Neuronal stem cell (in vitro differentiated cells): ENCODE measurements around the gene CALML3.
A peak's percentile ranks its signal among the peaks of the same experiment; 100 is the strongest.

ENCODE experiments used
- DNase-seq: peaks from one replicate; pipeline ENCODE4 v3.0.0-alpha.2; 2013; ENCODE audit warnings: low spot score
- H2AFZ ChIP-seq: one replicate; pipeline ENCODE4 v1.6.1; 2013; ENCODE audit warnings: mild to moderate bottlenecking, low read length, inconsistent platforms
- H2AK5ac ChIP-seq: 2 replicates; pipeline ENCODE4 v1.6.1; 2013; ENCODE audit warnings: low read depth, mild to moderate bottlenecking, inconsistent platforms, low read length, moderate library complexity, mixed read lengths
- H2BK120ac ChIP-seq: 2 replicates; pipeline ENCODE4 v1.6.1; 2013; ENCODE audit warnings: low read depth, mild to moderate bottlenecking, inconsistent platforms, low read length, moderate library complexity, mixed read lengths
- H2BK12ac ChIP-seq: one replicate; pipeline ENCODE4 v1.6.1; 2013; ENCODE audit warnings: low read length, inconsistent platforms
- H2BK15ac ChIP-seq: 2 replicates; pipeline ENCODE4 v1.6.1; 2013; ENCODE audit warnings: mild to moderate bottlenecking, low read length, inconsistent platforms, mixed read lengths
- H2BK5ac ChIP-seq: one replicate; pipeline ENCODE4 v1.6.1; 2013; ENCODE audit warnings: inconsistent platforms, mild to moderate bottlenecking, low read length, moderate library complexity
- H3K14ac ChIP-seq: one replicate; pipeline ENCODE4 v1.6.1; 2013; ENCODE audit warnings: low read length, inconsistent platforms
- H3K18ac ChIP-seq: 2 replicates; pipeline ENCODE4 v1.6.1; 2013; ENCODE audit warnings: low read length, inconsistent platforms
- H3K23ac ChIP-seq: 2 replicates; pipeline ENCODE4 v1.6.1; 2013; ENCODE audit warnings: low read depth, mild to moderate bottlenecking, mixed read lengths, low read length, inconsistent platforms; ENCODE audit not compliant: poor library complexity
- H3K27ac ChIP-seq: replicated peaks from 3 replicates; pipeline ENCODE4 v1.5.1; 2013; ENCODE audit warnings: low read length, inconsistent platforms
- H3K27me3 ChIP-seq, 3 experiments: 2 replicates each; pipeline ENCODE4 v1.6.1; 2013; ENCODE audit warnings: low read length in 3 of 3, mild to moderate bottlenecking in 2 of 3, inconsistent platforms in 1 of 3, low read depth in 1 of 3, mixed read lengths in 1 of 3, moderate library complexity in 1 of 3; ENCODE audit not compliant: control insufficient read depth in 3 of 3, insufficient read depth in 3 of 3
- H3K36me3 ChIP-seq, 2 donors: replicated peaks in 1 of 2; 2 replicates each; pipeline ENCODE4 v1.6.1; 2013; ENCODE audit warnings: low read length in 2 of 2; ENCODE audit not compliant: control insufficient read depth in 2 of 2, insufficient read depth in 2 of 2
- H3K4ac ChIP-seq: 2 replicates; pipeline ENCODE4 v1.6.1; 2013; ENCODE audit warnings: inconsistent platforms, mild to moderate bottlenecking, low read length, moderate library complexity
- H3K4me1 ChIP-seq, 2 donors: 1 replicate in 1 of 2; 2 replicates in 1 of 2; pipeline ENCODE4 v1.6.1; 2013; ENCODE audit warnings: low read length in 2 of 2, low read depth in 1 of 2; ENCODE audit not compliant: control insufficient read depth in 2 of 2, insufficient read depth in 1 of 2
- H3K4me2 ChIP-seq: one replicate; pipeline ENCODE4 v1.6.1; 2013; ENCODE audit warnings: mild to moderate bottlenecking, low read length, inconsistent platforms; ENCODE audit not compliant: insufficient read depth, poor library complexity, severe bottlenecking
- H3K4me3 ChIP-seq, 2 donors: 2 replicates each; pipeline ENCODE4 v1.5.1; 2013; ENCODE audit warnings: low read length in 2 of 2, mild to moderate bottlenecking in 2 of 2, inconsistent platforms in 1 of 2, moderate library complexity in 1 of 2
- H3K79me1 ChIP-seq: one replicate; pipeline ENCODE4 v1.6.1; 2013; ENCODE audit warnings: low read depth, mild to moderate bottlenecking, inconsistent platforms, low read length, moderate library complexity
- H3K9ac ChIP-seq: one replicate; pipeline ENCODE4 v1.6.1; 2013; ENCODE audit warnings: mild to moderate bottlenecking, low read depth, low read length, inconsistent platforms; ENCODE audit not compliant: poor library complexity
- H3K9me3 ChIP-seq, 2 donors: replicated peaks in 1 of 2; 2 replicates each; pipeline versions ENCODE3 to v1.6.1; 2013; ENCODE audit warnings: low read length in 2 of 2, mild to moderate bottlenecking in 2 of 2, inconsistent platforms in 1 of 2, low read depth in 1 of 2, mixed read lengths in 1 of 2, moderate library complexity in 1 of 2; ENCODE audit not compliant: control insufficient read depth in 2 of 2, insufficient read depth in 1 of 2
- H4K8ac ChIP-seq: one replicate; pipeline ENCODE4 v1.6.1; 2013; ENCODE audit warnings: low read depth, mild to moderate bottlenecking, inconsistent platforms, low read length, moderate library complexity
- H4K91ac ChIP-seq: one replicate; pipeline ENCODE4 v1.6.1; 2013; ENCODE audit warnings: low read length, low read depth, mild to moderate bottlenecking, inconsistent platforms; ENCODE audit not compliant: poor library complexity
- WGBS, 2 donors: extraction: QIAGEN DNeasy Blood & Tissue Kit; methylation state at CpG; one replicate each; pipeline ENCODE4 v1.1.7; 2013; ENCODE audit warnings: missing lambda C conversion rate in 2 of 2, mixed read lengths in 1 of 2; ENCODE audit not compliant: insufficient read length in 2 of 2, insufficient replicate concordance in 1 of 2; ENCODE audit errors: extremely low coverage in 2 of 2; 5-methylcytosine and 5-hydroxymethylcytosine counted together

CALML3 gene

GRCh38 chr10:5496261-5497250, 28.2 kb upstream of the CALML3 start:
- H3K4ac ChIP-seq: no peak overlapping the region
- H3K9ac ChIP-seq: no peak overlapping the region
- H3K4me2 ChIP-seq: no peak overlapping the region
- H2AFZ ChIP-seq: no peak overlapping the region
- no peak overlapping the region for H3K14ac ChIP-seq
- peak overlapping the region; percentile 80 for H2BK15ac ChIP-seq
- peak overlapping the region; percentile 40 for H2BK120ac ChIP-seq
- peak overlapping the region; percentile 84 for H3K18ac ChIP-seq
- H3K27ac ChIP-seq: no peak overlapping the region
- no peak overlapping the region for H4K91ac ChIP-seq
- H2AK5ac ChIP-seq: peak overlapping the region; percentile 78
- no peaks in the 10 kb centered on the region for H3K4me1 ChIP-seq
- no peak overlapping the region for H2BK5ac ChIP-seq
- H2BK12ac ChIP-seq: no peak overlapping the region
- no peak overlapping the region for H3K23ac ChIP-seq
- no peak for DNase-seq
- no peaks in the 10 kb centered on the region for H3K36me3 ChIP-seq
- H3K9me3 ChIP-seq: peaks cover 0 to 8% of the 10 kb centered on the region in 2 donors
- no peak overlapping the region for H4K8ac ChIP-seq
- H3K27me3 ChIP-seq: peaks cover 0 to 25% (median 0%) of the 10 kb centered on the region in 3 experiments
- no CpG with 5 or more reads among the region's 25 CpGs for WGBS, 2 donors
- H3K79me1 ChIP-seq: no peaks in the 10 kb centered on the region
- H3K4me3 ChIP-seq: peak overlapping the region in 1 of 2 donors; percentile 59

DNA sequence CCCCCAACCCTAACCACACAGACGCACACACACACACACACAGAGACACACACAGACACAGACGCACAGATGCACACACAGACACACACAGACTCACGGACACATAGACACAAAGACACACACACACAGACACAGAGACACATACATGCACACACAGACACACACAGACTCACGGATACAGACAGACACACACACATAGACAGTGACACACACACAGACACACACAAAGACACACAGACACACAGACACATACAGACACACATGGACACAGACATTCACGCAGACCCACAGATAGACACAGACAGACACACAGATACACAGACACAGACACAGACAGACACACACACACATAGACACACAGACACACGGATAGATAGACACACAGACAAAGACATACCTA, 27.5 kb upstream of the CALML3 start:
- Histone ChIP-seq H3K14ac (no peak overlapping the region), H2BK15ac (no peak overlapping the region), H3K4me1 (no peaks in the 10 kb centered on the region), H3K27me3 (peaks cover 0 to 30% (median 0%) of the 10 kb centered on the region in 3 experiments), H3K4ac (no peak overlapping the region), H2BK5ac (no peak overlapping the region), H3K27ac (no peak overlapping the region), H4K8ac (no peak overlapping the region), H3K4me2 (no peak overlapping the region), H3K9me3 (peaks cover 0 to 6% of the 10 kb centered on the region in 2 donors), H3K18ac (peak overlapping the region; percentile 44), H3K79me1 (no peaks in the 10 kb centered on the region), H3K9ac (no peak overlapping the region), H3K36me3 (no peaks in the 10 kb centered on the region), H2AK5ac (peak overlapping the region; percentile 78), H2BK12ac (no peak overlapping the region), H4K91ac (no peak overlapping the region), H2AFZ (no peak overlapping the region), H3K23ac (no peak overlapping the region), H2BK120ac (no peak overlapping the region), H3K4me3 (peak overlapping the region in 1 of 2 donors; percentile 59)
- no CpG with 5 or more reads among the region's 6 CpGs for WGBS, 2 donors
- DNase-seq: no peak

DNA sequence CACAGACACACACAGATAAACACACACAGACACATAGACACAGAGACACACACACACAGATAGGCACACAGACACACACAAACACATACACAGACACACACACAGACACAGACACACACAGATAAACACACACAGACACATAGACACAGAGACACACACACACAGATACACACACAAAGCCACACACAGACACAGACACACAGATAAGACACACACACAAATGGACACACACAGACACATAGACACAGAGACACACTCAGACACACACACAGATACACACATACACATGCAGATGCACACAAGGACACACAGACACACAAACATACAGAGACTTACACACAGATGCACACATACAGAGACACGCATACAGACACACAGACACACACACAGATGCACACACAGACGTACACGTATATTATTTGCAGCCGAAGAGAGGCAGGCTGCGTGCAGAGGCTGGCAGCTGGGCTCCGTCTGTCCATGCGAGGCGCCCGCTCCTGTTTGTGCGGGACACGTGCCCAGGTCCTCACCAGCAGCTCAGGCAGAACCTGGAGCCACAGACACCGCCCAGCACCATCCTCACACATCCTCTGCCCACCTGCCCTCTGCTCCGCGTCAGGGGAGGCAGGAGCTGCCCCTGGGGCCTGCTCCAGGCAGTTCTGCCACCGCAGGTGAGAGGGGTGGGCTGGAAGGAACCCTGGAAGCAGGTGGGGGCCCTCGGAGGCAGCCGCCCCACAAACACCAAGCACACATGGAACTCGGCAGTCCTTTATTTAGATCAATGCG, 26.6 kb upstream of the CALML3 start:
- no peak for DNase-seq
- H3K9ac ChIP-seq: no peak overlapping the region
- no peak overlapping the region for H3K4me3 ChIP-seq
- H4K91ac ChIP-seq: peak overlapping the region; percentile 38
- no peak overlapping the region for H2BK5ac ChIP-seq
- no peaks in the 10 kb centered on the region for H3K4me1 ChIP-seq
- peaks cover 0 to 3% of the 10 kb centered on the region in 2 donors for H3K9me3 ChIP-seq
- WGBS, 2 donors: no CpG with 5 or more reads among the region's 19 CpGs
- no peaks in the 10 kb centered on the region for H3K36me3 ChIP-seq
- peak overlapping the region; percentile 74 for H3K18ac ChIP-seq
- H2BK12ac ChIP-seq: no peak overlapping the region
- H3K4me2 ChIP-seq: no peak overlapping the region
- peak overlapping the region; percentile 87 for H4K8ac ChIP-seq
- H3K14ac ChIP-seq: no peak overlapping the region
- H3K4ac ChIP-seq: no peak overlapping the region
- H2AFZ ChIP-seq: no peak overlapping the region
- H2BK120ac ChIP-seq: no peak overlapping the region
- H3K27me3 ChIP-seq: peaks cover 0 to 30% (median 0%) of the 10 kb centered on the region in 3 experiments
- H2BK15ac ChIP-seq: peak overlapping the region; percentile 94
- H3K23ac ChIP-seq: no peak overlapping the region
- H3K79me1 ChIP-seq: no peaks in the 10 kb centered on the region
- H3K27ac ChIP-seq: no peak overlapping the region
- H2AK5ac ChIP-seq: peak overlapping the region; percentile 47
